Activated naive CD4-positive, alpha-beta T cell treated with anti-CD3 and anti-CD28 coated beads for 36 hours (primary cell): ENCODE results near the gene LEP. TPM values are rescaled to one million over a fixed set of nuclear protein-coding genes. Genes with fewer than 3 reads are reported as not detected.
A peak's percentile ranks its signal among the peaks of the same experiment; 100 is the strongest.

Experiments used
- CTCF ChIA-PET: fragments of 350-600 bp; sonication (Branson Sonifier 250); formaldehyde crosslinking; loops from one replicate; lab custom pipeline; 2021; ENCODE audit warnings: antibody characterized with exemption; lab: Charles Lee
- DNase-seq: peaks from one replicate; pipeline ENCODE4 v3.0.0-alpha.2; 2020
- H3K27ac Mint-ChIP-seq: one replicate; pipeline ENCODE4 v1.8.0; 2021; ENCODE audit warnings: mild to moderate bottlenecking, mixed read lengths
- H3K27me3 Mint-ChIP-seq: one replicate; pipeline ENCODE4 v1.8.0; 2021; ENCODE audit warnings: low read depth, mixed read lengths
- H3K36me3 Mint-ChIP-seq: one replicate; pipeline ENCODE4 v1.8.0; 2021; ENCODE audit warnings: low read depth, mixed read lengths
- H3K4me1 Mint-ChIP-seq: one replicate; pipeline ENCODE4 v1.8.0; 2021; ENCODE audit warnings: low read depth, mixed read lengths
- H3K4me3 Mint-ChIP-seq: one replicate; pipeline ENCODE4 v1.8.0; 2021; ENCODE audit warnings: mild to moderate bottlenecking, moderate library complexity, mixed read lengths
- H3K9me3 Mint-ChIP-seq: one replicate; pipeline ENCODE4 v1.8.0; 2021; ENCODE audit warnings: mixed read lengths
- intact Hi-C: fragments of 100-400 bp; cut with micrococcal nuclease; formaldehyde crosslinking; loops from one replicate; pipeline ENCODE4 v1.15.1; 2023
- total RNA-seq, 2 experiments: library from RNA; stranded (reverse); gene quantifications; one replicate each; pipeline ENCODE4 v1.2.3, GENCODE V29; 2021

LEP gene
- total RNA-seq, 2 experiments from 2014 or later, result not detected

DNA sequence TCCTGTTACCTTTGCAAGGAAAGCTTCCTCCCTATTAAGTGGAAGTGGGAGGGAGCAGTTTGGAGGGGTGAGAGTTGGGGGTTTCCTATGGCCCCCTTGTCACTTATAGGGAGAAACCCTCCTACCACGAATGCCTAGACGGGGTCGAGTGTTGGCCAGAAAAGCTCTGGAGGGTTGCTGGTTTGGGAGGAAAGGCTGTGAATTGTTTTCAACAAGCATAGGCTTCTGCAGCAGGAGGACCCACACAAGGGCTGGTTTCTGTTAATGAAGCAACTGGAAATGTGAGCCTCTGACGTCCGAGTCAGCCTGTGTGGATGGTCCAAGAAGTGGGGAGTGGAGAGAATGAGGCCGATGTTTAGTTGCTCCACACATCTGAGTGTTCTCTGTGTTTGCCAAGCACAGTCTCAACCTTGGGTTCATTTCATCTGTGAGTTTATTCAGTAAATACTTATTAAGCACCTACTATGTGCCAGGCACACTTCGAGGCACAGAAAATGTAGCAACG is 37.3 kb upstream of the LEP start:
- intact Hi-C loops, result loop anchor here (10.0 kb wide), 3 partner anchors 619 to 1399 kb away; partner anchors contain the start of genes ARF5, GCC1 and GRM8
- Mint-ChIP-seq H3K4me1 (peaks cover 10% of the 10 kb centered on the region), H3K36me3 (no peaks in the 10 kb centered on the region), H3K9me3 (no peaks in the 10 kb centered on the region), H3K27me3 (peaks cover 36% of the 10 kb centered on the region), H3K27ac (no peak overlapping the region), H3K4me3 (no peak overlapping the region)
- DNase-seq, result no peak
- CTCF ChIA-PET, result interaction anchor here (1.0 kb wide), 1 partner anchor 50 kb away, joined by 3 read pairs; no protein-coding TSS in a partner anchor

DNA sequence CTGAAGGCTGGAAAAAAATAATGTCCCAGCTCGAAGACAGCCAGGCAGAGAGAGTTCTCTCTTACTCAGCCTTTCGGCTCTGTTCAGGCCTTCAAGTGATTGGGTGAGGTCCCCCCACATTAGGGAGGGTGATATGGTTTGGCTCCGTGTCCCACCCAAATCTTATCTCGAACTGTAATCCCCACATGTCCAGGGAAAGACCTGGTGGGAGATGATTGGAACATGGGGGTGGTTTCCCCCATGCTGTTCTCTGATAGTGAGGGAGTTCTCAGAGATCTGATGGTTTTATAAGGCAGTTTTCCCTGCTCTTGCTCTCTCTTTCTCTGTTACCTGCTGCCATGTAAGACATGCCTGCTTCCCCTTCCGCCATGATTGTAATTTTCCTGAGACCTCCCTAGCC is 36.6 kb upstream of the LEP start:
- intact Hi-C loops, result loop anchor here (10.0 kb wide), 3 partner anchors 620 to 1400 kb away; partner anchors contain the start of genes ARF5, GCC1 and GRM8
- Mint-ChIP-seq H3K4me1 (peaks cover 10% of the 10 kb centered on the region), H3K27ac (no peak overlapping the region), H3K9me3 (no peaks in the 10 kb centered on the region), H3K27me3 (peaks cover 36% of the 10 kb centered on the region), H3K36me3 (no peaks in the 10 kb centered on the region), H3K4me3 (no peak overlapping the region)
- CTCF ChIA-PET, result no interaction called here
- no peak for DNase-seq

GRCh38 chr7:128205068-128205467 is 36.0 kb upstream of the LEP start:
- H3K9me3 Mint-ChIP-seq, result no peaks in the 10 kb centered on the region
- no peak for DNase-seq
- H3K36me3 Mint-ChIP-seq, result no peaks in the 10 kb centered on the region
- H3K27me3 Mint-ChIP-seq, result peaks cover 37% of the 10 kb centered on the region
- CTCF ChIA-PET, result no interaction called here
- intact Hi-C loops, result loop anchor here (5.0 to 10.0 kb wide), 4 partner anchors 620 to 1400 kb away; partner anchors contain the start of genes ARF5, GCC1 and GRM8
- no peak overlapping the region for H3K4me3 Mint-ChIP-seq
- no peak overlapping the region for H3K27ac Mint-ChIP-seq
- H3K4me1 Mint-ChIP-seq, result peaks cover 10% of the 10 kb centered on the region

GRCh38 chr7:128206017-128206746 is 34.9 kb upstream of the LEP start:
- H3K4me1 Mint-ChIP-seq, result peaks cover 7% of the 10 kb centered on the region

DNA sequence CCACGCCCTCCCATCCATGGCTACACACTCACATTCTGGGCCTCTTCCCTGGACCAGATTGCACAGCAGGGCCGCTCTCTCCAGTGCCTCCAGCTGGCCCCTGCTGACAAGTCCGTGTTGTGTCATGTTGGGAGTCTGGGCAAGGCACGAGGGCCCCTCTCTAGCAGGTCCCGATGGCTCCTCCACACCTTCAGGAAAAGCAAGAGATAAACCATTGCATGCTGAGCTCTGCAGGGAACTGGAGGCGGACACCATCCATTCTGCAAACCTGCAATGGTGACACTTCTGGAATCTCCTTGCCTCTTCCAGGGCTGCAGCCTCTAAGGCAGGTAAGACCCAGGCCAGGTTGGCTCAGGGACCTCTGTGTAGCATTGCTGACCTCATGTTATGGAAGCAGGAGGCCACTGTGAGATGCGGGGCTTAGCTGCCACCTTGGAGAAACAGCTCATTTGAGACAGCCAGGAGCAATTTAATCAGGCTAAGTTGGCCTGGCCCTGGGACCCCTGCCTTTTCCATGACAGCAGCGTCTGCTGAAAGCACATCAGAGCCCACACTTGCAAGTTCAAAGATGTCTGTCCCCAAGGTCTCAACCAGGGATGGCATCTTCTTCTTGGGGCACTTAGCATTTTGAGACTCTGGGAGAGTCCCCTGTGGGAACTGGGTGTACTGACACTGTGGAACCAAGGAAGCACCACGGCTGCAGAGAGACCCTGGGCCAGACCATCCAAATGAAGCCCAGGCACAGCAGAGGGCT is 34.2 kb upstream of the LEP start:
- CTCF ChIA-PET, result interaction anchor here (4.6 to 5.4 kb wide), 2 partner anchors 70 to 497 kb away, joined by 86 to 94 read pairs; no protein-coding TSS in a partner anchor
- Mint-ChIP-seq H3K27me3 (peaks cover 26% of the 10 kb centered on the region), H3K9me3 (no peaks in the 10 kb centered on the region), H3K27ac (no peak overlapping the region), H3K4me3 (no peak overlapping the region), H3K4me1 (peaks cover 2% of the 10 kb centered on the region), H3K36me3 (no peaks in the 10 kb centered on the region)
- DNase-seq, result no peak
- intact Hi-C loops, result loop anchor here (5.0 to 10.0 kb wide), 4 partner anchors 622 to 1402 kb away; partner anchors contain the start of genes ARF5, GCC1 and GRM8

More at GRCh38 chr7:128206017-128206746, 34.9 kb upstream of the LEP start:
- CTCF ChIA-PET, result interaction anchor here (5.4 kb wide), 1 partner anchor 69 kb away, joined by 94 read pairs; no protein-coding TSS in a partner anchor
- Mint-ChIP-seq H3K9me3 (no peaks in the 10 kb centered on the region), H3K27me3 (peaks cover 31% of the 10 kb centered on the region), H3K4me3 (no peak overlapping the region), H3K36me3 (no peaks in the 10 kb centered on the region), H3K27ac (no peak overlapping the region)
- intact Hi-C loops, result loop anchor here (5.0 to 10.0 kb wide), 4 partner anchors 621 to 1401 kb away; partner anchors contain the start of genes ARF5, GCC1 and GRM8
- DNase-seq, result no peak

- Mint-ChIP-seq H3K27ac (no peak overlapping the region), H3K4me1 (no peaks in the 10 kb centered on the region), H3K9me3 (no peaks in the 10 kb centered on the region), H3K36me3 (no peaks in the 10 kb centered on the region), H3K27me3 (peaks cover 19% of the 10 kb centered on the region), H3K4me3 (no peak overlapping the region)
- no peak for DNase-seq
- CTCF ChIA-PET, result interaction anchor here (0.8 to 5.4 kb wide), 8 partner anchors 9 to 616 kb away, joined by 3 to 94 read pairs (median 18); no protein-coding TSS in a partner anchor
- intact Hi-C loops, result loop anchor here (1.0 to 10.0 kb wide), 7 partner anchors 12 to 1403 kb away; partner anchors contain the start of genes ARF5, GCC1 and GRM8
Measured at GRCh38 chr7:128207609-128208008, 33.5 kb upstream of the LEP start.

- Mint-ChIP-seq H3K4me3 (no peak overlapping the region), H3K27me3 (peaks cover 5% of the 10 kb centered on the region), H3K27ac (no peak overlapping the region), H3K9me3 (no peaks in the 10 kb centered on the region), H3K4me1 (no peaks in the 10 kb centered on the region), H3K36me3 (no peaks in the 10 kb centered on the region)
- intact Hi-C loops, result loop anchor here (1.0 to 10.0 kb wide), 9 partner anchors 41 to 1405 kb away; partner anchors contain the start of genes ARF5, GCC1 and GRM8
- CTCF ChIA-PET, result interaction anchor here (0.6 to 5.4 kb wide), 61 partner anchors 10 to 699 kb away, joined by 3 to 94 read pairs (median 4); no protein-coding TSS in a partner anchor
- peak; percentile 80 for DNase-seq
Measured at GRCh38 chr7:128209229-128210035, 31.6 kb upstream of the LEP start.

DNA sequence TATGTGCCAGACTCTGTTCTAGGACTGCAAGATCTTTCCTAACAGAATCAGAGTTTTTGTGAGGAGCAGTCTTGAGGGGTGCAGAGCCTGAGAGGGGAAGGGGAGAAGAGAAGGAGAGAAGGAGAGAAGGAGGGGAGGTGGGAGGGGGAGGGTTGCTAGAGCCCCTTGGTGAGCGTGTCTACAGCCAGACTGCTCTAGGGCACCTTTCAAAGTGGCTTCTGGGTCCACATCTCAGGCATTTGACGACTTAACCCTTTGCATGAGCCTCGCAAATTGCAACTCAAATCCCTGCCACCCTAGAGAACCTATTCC is 31.1 kb upstream of the LEP start:
- intact Hi-C loops, result loop anchor here (1.0 kb wide), 1 partner anchor 175 kb away; no protein-coding TSS in a partner anchor
- no peak overlapping the region for H3K27ac Mint-ChIP-seq
- no peak for DNase-seq
- no peaks in the 10 kb centered on the region for H3K4me1 Mint-ChIP-seq
- CTCF ChIA-PET, result interaction anchor here (0.6 to 5.4 kb wide), 51 partner anchors 11 to 652 kb away, joined by 3 to 94 read pairs (median 5); no protein-coding TSS in a partner anchor
- H3K27me3 Mint-ChIP-seq, result peaks cover 5% of the 10 kb centered on the region
- no peaks in the 10 kb centered on the region for H3K36me3 Mint-ChIP-seq
- H3K4me3 Mint-ChIP-seq, result no peak overlapping the region
- H3K9me3 Mint-ChIP-seq, result no peaks in the 10 kb centered on the region

GRCh38 chr7:128210590-128211570 is 30.2 kb upstream of the LEP start:
- Mint-ChIP-seq H3K36me3 (no peaks in the 10 kb centered on the region), H3K27me3 (peaks cover 5% of the 10 kb centered on the region), H3K4me1 (no peaks in the 10 kb centered on the region), H3K27ac (no peak overlapping the region), H3K9me3 (no peaks in the 10 kb centered on the region), H3K4me3 (no peak overlapping the region)
- intact Hi-C loops, result loop anchor here (1.0 kb wide), 1 partner anchor 176 kb away; no protein-coding TSS in a partner anchor
- DNase-seq, result no peak
- CTCF ChIA-PET, result interaction anchor here (0.7 to 5.4 kb wide), 14 partner anchors 10 to 653 kb away, joined by 3 to 94 read pairs (median 6); no protein-coding TSS in a partner anchor

- Mint-ChIP-seq H3K9me3 (no peaks in the 10 kb centered on the region), H3K36me3 (no peaks in the 10 kb centered on the region), H3K4me1 (no peaks in the 10 kb centered on the region), H3K27ac (no peak overlapping the region), H3K27me3 (peaks cover 5% of the 10 kb centered on the region), H3K4me3 (no peak overlapping the region)
- DNase-seq, result no peak
- CTCF ChIA-PET, result interaction anchor here (0.7 to 4.6 kb wide), 4 partner anchors 191 to 507 kb away, joined by 3 to 86 read pairs (median 6); no protein-coding TSS in a partner anchor
- intact Hi-C loops, result no loop called here
Measured at GRCh38 chr7:128211626-128212025, 29.5 kb upstream of the LEP start.
